MM.1S (cell line): ENCODE measurements around the gene CCSER2.

Experiments
- EZH2 ChIP-seq: fragments of 300-600 bp; sonication (generic); optimal IDR thresholded peaks from 2 replicates; pipeline ENCODE3; 2017; ENCODE audit warnings: low read depth, mild to moderate bottlenecking, antibody characterized with exemption, low read length, mixed read lengths
- TF ChIP-seq, protein P1 (sequence below): fragments of 300-600 bp; sonication (generic); IDR thresholded peaks from 2 replicates; pipeline ENCODE4 v1.5.1; 2016; ENCODE audit warnings: antibody characterized with exemption, low read length, mixed read lengths

DNA sequence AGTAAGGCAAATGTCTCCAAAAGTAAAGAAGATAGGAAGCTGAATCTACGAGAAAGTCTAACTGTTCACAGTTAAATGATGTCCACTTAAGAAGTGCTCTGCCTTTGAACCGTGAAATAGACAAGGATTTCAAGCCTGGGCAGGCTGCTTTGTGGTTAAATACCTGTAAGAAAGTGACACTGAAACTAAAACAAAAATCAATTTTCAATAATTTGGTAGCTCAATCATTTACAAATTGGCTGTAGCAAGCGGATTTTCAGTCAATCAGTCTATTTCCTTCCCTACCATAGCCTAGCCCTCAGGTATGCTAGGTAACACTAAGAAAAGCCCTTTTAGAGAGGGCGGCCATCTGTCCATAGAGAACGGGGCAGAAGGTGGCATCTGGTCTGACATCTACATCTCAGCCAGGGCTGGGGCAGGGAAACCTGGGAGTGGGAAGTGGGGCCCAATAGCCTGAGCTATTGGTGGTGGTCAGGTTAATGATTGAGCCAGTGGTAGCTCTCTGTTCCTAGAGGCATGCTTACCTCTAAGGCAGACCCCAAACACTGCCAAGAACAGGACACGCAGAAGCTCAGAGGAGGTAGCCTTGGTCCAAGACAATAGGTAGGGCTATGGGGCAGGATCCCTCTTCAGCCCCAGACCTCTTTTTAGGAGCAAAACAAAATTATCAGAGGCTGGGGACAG lies 223.2 kb downstream of the CCSER2 start:
- TF ChIP-seq, protein P1, sequence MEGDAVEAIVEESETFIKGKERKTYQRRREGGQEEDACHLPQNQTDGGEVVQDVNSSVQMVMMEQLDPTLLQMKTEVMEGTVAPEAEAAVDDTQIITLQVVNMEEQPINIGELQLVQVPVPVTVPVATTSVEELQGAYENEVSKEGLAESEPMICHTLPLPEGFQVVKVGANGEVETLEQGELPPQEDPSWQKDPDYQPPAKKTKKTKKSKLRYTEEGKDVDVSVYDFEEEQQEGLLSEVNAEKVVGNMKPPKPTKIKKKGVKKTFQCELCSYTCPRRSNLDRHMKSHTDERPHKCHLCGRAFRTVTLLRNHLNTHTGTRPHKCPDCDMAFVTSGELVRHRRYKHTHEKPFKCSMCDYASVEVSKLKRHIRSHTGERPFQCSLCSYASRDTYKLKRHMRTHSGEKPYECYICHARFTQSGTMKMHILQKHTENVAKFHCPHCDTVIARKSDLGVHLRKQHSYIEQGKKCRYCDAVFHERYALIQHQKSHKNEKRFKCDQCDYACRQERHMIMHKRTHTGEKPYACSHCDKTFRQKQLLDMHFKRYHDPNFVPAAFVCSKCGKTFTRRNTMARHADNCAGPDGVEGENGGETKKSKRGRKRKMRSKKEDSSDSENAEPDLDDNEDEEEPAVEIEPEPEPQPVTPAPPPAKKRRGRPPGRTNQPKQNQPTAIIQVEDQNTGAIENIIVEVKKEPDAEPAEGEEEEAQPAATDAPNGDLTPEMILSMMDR = no peak
- no peak for TF ChIP-seq EZH2
